Esophagus squamous epithelium (tissue), 4 donors: ENCODE data around the gene RBKS.
"Not testable (repeated sequence)": the region's sequence is repeated elsewhere in the genome, so short reads cannot be mapped to it uniquely, and the experiment has no call there.

Experiments
- POLR2A ChIP-seq, 4 donors: fragments of 450-650 bp; IDR thresholded peaks; one replicate each; pipeline ENCODE4 v1.6.1; 2017; ENCODE audit warnings: antibody characterized with exemption in 4 of 4, mild to moderate bottlenecking in 4 of 4, moderate library complexity in 3 of 4
- TF ChIP-seq, protein P1 (sequence below), 6 experiments: fragments of 450-650 bp in 4 of 6; fragments of 200-600 bp in 2 of 6; sonication (generic) in 2 of 6; IDR thresholded peaks; one replicate each; pipeline ENCODE4 v1.5.1; 2016 to 2019; ENCODE audit warnings: antibody characterized with exemption in 6 of 6, mild to moderate bottlenecking in 4 of 6, moderate library complexity in 4 of 6

GRCh38 chr2:27745494-27745893, 144.7 kb downstream of the RBKS start:
- TF ChIP-seq, protein P1, sequence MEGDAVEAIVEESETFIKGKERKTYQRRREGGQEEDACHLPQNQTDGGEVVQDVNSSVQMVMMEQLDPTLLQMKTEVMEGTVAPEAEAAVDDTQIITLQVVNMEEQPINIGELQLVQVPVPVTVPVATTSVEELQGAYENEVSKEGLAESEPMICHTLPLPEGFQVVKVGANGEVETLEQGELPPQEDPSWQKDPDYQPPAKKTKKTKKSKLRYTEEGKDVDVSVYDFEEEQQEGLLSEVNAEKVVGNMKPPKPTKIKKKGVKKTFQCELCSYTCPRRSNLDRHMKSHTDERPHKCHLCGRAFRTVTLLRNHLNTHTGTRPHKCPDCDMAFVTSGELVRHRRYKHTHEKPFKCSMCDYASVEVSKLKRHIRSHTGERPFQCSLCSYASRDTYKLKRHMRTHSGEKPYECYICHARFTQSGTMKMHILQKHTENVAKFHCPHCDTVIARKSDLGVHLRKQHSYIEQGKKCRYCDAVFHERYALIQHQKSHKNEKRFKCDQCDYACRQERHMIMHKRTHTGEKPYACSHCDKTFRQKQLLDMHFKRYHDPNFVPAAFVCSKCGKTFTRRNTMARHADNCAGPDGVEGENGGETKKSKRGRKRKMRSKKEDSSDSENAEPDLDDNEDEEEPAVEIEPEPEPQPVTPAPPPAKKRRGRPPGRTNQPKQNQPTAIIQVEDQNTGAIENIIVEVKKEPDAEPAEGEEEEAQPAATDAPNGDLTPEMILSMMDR (IDR thresholded peaks at IDR 0.05), result not testable (repeated sequence)
- not testable (repeated sequence) for TF ChIP-seq POLR2A (IDR thresholded peaks at IDR 0.05)
